Caki2 (cell line): ENCODE results near the gene HIVEP2. TPM values are rescaled to one million over a fixed set of nuclear protein-coding genes. Genes with fewer than 3 reads are reported as not detected.

Experiments
- DNase-seq: peaks from one replicate; pipeline ENCODE4 v3.0.0-alpha.2; 2015; ENCODE audit warnings: low read depth
- in situ Hi-C: cut with HindIII; loops from 2 replicates; pipeline ENCODE4 v1.10.0; 2016; ENCODE audit warnings: low sequenced_read_pairs, low pct_unique_long_range_greater_than_20kb, mixed read lengths
- total RNA-seq: library from RNA; depleted of rRNA; stranded (reverse); fragments of >200 nt; shearing (Covaris generic); gene quantifications from 2 replicates; pipeline ENCODE4 v1.2.3, GENCODE V29; 2014; ENCODE audit warnings: low replicate concordance

Gene HIVEP2
- total RNA-seq, 1 experiment from 2014 or later: 3.5 TPM

DNA sequence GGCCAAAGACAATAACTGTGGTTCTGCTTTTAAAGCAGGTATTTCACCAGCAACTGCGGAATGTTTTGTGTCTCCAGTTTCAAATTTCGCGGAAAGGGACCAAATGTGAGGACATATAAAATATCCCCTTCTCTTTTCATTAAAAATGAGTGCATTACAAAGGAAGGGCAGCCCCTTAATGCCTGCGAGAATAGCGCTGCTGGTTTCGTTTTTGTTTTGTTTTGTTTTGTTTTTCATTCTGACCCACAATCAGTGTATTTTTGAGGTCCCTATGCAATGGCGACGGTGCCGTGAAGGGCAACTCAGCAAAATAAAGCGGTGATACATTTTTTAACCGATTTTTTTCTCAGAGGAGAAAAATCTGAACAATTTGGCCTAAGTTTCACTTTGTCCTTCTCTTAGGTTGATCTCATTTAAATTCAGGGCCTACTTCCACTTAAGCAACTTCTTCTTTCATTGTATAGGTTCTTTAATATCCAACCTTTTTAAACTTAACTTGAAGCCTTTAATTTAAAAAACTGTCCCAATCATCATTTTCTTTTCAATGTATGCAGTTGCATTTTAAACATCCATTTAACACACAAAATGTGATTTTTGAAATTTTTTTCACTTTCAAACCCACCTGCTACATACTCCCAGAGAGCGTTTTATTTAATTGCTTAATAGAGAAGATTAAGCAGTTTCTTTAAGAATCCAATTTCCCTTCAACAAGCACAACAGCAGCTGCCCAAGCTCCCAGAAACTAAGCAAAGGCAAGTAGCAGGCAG is 2.9 kb upstream of the HIVEP2 start:
- in situ Hi-C loops: no loop called here
- DNase-seq: no peak

DNA sequence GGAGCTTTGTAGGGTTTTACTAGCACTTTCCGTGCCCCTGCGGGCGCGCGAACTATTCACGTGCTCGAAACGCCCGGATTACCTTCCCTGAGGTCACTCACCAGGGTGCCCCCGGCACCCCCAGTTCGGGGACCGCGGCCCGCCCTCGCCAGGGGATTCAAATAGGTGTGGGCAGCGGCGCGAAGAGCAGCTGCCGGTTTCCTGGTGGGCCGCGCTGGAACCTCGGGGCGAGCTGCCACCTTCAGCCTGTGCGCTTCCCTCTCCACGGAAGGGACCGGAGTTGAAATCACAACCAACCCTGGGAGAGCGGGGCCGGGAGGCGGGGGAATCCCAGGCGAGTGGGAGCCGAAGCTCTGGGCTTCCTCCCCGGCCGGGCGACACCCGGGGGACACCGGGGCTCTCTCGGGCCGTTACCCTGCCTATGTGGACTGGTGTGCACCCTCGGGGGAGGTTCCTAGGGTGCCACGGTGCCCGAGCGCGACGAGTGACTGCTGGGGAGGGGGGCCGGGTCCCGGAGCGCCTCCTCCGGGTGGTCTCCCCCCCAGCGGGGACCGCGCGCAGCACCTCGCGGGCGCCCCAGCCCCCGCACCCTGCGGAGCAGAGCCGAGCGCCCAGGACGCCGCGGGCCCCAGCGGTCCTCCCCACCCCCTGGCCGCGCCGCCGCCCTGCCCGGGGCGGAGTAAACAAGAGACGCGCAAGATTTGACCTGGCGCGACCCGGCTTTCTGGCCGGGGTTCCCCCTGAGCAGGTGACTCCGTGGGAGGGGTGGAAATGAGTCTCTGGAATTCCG is 2.1 kb upstream of the HIVEP2 start:
- DNase-seq: peak; percentile 88

DNA sequence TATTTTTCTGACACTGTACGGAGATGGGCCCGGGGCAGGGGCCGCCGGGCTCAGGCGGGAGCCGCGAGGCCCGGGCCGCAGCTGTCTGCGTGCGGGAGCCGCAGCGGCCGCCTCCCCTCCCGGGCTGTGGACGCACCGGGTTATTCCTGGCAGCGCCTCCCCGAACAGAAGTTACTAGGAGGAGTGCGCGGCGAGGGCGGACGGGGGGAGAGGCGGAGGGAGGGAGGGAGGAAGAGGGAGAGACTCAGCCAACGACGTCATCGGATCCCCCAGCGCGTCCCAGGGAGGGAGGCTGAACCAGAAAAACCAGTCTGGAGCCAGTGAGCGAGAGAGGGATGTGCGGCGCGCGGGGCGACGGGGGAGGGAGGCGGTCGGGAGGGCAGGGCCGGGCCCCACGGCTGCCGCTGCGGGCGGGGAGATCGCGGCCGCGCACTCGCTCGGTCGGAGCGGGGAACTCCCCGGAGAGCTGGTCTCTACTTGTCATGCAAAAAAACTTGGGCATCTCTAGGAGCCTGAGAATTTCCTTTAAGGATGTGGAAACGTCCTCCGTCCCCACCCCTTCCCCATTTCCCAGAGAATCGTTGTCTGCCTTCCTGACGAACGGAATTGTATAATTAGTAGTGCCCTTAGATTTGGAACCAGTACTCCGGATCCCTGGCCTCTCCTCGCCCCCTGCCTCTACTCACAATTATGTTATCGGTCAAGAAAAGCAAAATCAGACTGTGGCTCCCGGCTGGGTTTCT is 1.4 kb upstream of the HIVEP2 start:
- peak; percentile 97 for DNase-seq

More for the DNA sequence above, 2.1 kb upstream of the HIVEP2 start:
- in situ Hi-C loops: no loop called here

DNA sequence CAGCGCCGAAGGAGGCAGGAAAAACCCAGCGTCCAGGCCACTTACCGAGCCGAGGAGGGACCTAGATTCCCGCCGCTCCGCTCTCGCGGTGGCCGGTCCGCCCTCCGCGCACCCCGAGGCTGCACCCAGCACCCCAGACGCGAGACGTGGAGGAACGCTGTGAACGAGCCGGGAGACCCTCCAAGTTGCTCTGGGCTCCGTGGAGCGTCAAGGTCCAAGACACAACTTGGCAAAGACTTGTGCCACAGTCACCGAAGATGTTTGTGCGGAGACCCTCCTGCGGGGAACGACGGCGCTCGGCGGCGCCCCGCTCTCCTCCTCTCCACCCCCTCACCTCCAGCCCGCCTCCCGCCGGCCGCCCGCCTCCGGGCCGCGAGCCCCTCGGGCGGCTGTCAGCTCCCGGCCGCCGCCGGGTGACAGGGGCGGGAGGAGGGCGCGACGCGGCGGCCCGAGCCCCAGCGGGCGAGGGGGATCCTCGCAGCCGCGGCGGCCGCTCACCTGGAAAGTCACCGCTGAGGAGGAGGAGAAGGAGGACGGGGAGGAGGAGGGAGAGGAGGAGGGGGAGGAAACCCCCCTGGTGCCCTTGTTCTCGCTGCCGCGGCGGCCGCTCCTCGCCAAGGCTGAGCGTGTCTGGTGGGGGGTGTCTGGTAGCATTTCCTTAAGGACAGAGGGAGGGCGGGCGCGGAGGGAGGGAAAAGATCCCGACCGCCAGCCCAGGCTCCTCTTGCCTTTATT is 637 bp upstream of the HIVEP2 start:
- in situ Hi-C loops: no loop called here
- DNase-seq: peak; percentile 58

More for the DNA sequence above, 1.4 kb upstream of the HIVEP2 start:
- in situ Hi-C loops: no loop called here

DNA sequence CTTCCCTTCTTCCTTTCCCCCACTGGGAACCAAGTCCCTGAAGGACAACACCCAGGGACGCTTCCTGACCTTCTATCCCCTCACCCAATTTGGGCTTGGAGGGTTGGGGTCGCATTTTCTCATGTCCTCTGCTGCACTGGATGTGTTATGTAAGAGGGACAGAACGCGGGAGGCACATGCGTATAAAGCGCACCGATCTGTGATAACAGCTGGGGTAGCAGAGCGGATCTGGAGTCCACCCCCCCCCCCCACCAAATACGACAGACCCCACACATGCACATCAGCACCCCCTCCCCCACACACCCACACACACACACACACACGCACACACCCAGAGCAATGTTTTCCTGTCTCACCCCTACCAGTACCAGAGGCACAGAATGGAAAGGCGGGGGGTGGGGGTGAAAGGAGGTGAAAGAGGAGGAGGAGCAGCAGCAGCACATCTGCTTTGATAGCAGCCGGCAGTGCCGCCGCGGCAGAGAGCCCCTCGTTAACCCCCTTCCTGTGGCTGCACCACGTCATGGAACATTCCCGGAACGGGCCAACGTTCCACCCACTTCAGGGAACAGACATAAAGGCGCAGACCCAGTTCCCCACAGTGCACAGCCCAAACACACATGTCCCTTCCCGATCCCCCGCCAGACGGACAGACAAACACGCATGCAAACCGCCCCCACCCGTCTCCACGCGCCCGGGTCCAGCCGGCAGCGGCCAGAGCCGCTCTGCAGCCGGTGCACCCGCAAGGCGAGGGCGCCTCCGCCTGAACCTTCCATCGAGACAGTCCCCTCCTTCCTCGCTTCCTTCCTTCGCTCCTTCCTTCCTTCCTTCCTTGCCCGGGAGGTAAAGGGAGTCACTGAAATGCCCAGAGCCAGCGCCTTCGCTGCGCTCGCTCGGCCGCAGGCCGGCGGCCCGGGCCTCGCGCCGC is 590 bp downstream of the HIVEP2 start:
- DNase-seq: peak; percentile 82
- in situ Hi-C loops: no loop called here

DNA sequence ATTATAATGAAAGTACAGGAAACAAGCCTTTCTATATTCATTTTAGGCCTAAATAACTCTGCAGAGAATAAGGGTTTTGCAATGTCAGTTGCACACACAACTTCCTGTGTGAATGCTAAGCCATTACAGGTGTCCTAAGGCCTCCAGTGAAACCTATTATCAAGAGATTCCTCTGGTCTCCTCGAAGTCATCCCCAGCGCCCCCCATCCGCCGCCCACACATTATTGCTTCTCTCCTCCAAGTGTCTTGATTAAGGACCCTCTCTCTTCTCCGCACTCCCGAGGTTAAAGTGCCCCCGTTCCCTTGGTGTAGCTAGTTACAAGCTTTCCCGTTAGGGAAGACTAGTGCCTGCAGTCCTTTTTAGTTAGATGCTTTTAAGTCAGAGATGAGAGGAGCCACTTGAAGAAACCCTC is 1.3 kb downstream of the HIVEP2 start:
- peak; percentile 63 for DNase-seq
- in situ Hi-C loops: no loop called here

DNA sequence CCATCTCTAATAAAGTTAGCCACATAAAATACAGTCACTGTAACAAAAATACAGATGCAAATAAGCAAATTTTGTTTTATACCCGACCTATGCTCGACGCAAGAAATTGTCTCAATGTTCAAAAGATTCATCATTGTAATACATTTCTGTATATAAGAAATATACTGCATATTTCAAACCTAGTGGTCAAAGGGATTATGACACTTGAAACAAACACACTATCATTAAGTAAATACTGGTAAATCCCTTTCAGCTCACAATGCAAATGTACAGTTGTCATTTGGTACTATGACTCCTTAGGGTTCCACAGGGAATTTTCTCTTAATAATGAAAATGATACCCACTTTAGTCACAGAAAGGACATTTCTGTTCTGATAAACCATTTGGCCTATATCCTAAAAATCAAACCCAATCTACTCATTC is 2.2 kb downstream of the HIVEP2 start:
- in situ Hi-C loops: no loop called here
- DNase-seq: peak; percentile 22

DNA sequence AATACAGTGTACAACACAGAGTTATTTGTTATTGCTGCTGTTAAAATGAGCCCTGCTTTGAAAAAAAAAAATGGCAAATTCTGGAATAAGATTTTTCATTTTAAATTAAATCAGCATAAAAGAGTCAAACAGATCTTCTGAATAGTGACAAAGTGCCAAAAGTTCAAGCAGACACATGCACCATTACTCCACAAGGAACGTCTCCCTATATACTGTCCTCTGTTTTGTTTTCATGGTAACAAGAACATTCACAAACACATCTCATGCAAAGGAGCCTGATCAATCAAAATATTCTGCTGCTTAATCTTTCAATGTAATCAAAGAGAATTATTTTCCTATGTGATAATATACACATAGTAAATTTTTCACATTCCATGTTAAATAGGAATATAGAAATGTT is 2.7 kb downstream of the HIVEP2 start:
- in situ Hi-C loops: no loop called here
- DNase-seq: no peak

DNA sequence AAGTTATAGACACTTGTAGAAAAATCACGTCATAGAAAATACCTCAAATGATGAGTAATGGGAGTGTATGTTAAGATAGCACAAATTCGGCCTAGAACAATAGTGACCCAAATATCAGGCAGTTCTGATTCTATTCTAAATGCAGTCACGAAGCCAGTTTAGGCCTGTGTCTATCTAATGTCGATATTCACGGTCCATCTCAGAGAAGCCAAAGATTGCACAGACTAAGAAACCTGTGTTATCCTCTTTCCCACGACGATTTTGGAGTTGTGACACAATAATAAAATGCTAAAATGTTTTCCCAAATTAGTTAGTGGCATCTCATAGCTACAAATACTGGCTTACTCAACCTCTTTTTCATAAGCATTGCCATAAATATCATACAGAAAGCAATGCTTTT is 4.0 kb downstream of the HIVEP2 start:
- in situ Hi-C loops: no loop called here

DNA sequence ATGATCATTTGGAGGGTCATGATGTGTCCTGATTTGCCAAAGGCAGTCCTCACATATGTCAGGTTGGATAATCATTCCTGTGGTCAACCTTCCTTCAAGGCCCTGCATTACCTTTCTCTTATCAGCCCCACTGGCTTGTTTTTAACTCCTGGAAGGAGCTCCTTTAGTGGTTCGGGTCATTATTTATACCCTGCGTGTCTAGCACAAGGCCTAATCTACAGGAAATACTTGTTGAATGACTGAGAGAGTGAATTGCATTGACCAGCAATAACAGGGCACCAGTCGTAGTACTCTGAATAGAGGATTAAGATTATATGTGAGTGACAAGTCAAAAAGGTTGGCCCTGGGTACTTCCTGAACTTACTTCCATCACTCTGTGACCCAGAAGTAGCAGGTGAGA is 4.5 kb downstream of the HIVEP2 start:
- DNase-seq: no peak
- in situ Hi-C loops: no loop called here

More for the DNA sequence above, 4.0 kb downstream of the HIVEP2 start:
- no peak for DNase-seq

DNA sequence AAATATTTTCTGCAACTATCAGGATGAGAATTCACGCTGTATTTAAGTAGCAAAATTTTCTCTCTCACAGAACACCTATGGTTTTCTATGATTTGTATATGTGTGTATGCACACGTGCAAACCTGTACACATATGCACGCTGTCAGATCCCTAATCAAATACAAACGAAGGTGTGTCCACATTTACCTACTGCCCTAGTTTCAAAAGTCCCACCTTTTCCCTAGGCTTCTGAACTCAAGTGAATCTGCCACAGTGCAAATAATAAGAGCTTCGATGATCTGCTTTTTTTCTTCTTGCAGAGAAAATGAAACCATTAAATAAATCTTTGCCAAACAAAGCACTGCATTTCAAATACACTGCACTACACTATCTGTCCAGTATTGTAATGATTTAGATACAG is 6.5 kb downstream of the HIVEP2 start:
- in situ Hi-C loops: no loop called here
- DNase-seq: no peak

DNA sequence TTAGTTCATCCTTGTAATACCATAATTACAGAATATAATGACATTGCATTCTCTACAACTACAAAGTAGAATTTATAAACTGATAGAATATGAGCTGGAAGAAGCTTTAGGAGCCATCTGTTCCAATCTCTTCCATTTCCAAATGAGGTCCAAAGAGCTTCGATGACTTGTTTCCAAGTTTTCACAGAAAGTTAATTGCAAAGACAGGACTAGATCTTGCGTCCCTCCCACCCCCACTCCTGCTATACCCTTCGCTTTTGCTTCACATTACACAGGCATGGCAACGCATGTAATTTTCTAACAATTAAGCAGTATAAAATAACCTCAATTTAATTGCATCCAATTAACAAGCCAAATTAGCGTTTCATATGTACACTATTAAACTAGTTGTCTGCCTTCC is 7.0 kb downstream of the HIVEP2 start:
- DNase-seq: no peak
- in situ Hi-C loops: no loop called here

DNA sequence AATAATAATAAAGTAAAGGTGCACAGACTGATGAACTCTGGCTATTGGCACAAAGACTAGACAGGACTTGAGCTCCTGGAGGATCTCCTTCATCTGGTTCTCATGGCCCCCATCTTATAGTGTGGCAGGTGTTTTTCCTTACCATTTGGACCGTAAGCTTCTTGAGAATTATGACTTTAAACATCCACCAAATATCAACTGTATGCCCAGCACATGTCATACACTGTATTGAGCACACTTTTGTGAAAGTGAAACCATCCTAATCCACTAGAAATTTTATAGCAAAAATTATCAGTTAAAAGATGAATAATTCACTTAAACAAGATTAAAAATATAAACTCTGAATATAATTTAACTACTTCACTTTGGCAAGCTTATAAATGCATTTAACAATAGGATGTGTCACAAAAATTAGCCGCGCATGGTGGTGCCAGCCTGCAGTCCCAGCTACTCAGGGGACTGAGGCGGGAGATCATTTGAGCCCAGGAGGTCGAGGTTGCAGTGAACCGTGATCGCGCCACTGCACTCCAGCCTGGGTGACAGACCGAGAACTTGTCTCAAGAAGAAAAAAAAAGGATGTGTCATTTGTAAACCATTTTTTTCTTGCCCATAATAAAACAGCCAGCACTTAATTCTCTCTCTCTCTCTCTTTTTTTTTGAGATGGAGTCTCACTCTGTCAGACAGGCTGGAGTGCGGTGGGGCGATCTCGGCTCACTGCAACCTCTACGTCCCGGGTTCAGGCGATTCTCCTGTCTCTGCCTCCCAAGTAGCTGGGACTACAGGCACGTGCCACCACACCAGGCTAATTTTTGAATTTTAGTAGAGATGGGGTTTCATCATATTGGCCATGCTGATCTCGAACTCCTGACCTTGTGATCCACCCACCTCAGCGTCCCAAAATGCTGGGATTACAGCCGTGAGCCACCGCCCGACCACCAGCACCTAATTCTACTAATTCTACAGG is 9.1 kb downstream of the HIVEP2 start:
- in situ Hi-C loops: no loop called here
- DNase-seq: peak; percentile 54

DNA sequence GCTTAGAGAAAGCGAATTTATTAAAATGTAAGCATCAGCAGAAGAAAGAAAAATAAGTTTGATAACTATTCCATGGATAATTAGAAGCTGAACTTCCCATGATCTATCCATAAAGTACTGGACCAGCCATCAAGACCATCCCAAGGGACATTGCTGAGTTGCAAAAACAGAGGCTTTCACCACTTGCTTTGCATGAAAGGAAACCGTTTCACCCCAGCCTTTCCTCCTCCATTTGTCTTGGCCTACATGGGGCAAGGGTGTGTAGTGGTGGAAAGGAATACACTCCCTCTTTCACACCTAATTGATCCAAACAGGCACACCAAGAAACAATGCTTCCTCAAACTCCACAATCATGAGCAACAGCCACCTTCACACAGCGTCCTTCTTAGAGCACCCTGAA is 10.4 kb downstream of the HIVEP2 start:
- DNase-seq: no peak
- in situ Hi-C loops: no loop called here

DNA sequence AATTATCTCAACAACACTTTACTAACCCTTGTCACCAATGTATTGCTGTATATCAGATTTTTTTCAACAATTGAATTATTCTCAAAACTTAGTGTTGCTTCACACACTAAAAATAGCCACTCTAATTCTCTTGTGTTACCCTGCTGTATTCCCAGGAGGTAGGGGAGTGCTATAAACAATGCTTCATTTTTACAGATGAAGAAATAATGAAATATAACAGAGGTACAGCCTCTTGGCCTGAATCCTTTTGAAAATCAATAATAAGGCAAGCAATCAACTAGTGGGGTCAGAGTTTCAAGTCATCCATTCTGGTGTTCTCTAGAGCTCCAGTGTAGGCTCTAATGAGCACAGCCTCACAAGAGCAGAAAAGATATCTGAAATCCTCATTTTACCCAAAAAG is 10.9 kb downstream of the HIVEP2 start:
- in situ Hi-C loops: no loop called here
- DNase-seq: no peak

DNA sequence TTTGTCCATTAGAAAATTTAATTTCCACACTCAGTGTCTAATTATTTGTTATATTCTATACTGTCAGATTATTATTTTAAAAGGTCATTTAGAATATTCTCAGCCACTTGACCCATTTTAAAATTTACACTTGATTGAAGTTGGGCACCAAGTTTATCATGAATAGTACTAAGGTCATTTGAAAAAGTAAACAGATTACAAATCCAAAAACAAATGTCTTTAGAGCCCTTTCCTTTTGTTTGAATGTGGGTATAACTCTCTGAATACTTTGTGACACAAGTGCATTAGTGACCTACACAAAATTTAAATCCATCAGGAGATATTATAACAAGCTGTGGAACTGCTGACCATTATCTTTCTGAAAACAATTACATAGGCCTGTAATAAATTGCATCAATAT is 11.3 kb downstream of the HIVEP2 start:
- no peak for DNase-seq
- in situ Hi-C loops: no loop called here
